Esophagus muscularis mucosa (tissue), 4 donors: ENCODE measurements around the gene MKRN3.

Experiments used
- EP300 ChIP-seq: sonication (generic); formaldehyde crosslinking; IDR thresholded peaks from one replicate; pipeline ENCODE4 v1.6.1; 2017; ENCODE audit warnings: antibody characterized with exemption
- POLR2A ChIP-seq: fragments of 450-650 bp; IDR thresholded peaks from one replicate; pipeline ENCODE4 v1.6.1; 2017; ENCODE audit warnings: antibody characterized with exemption, moderate library complexity, mild to moderate bottlenecking, low read depth
- POLR2AphosphoS5 ChIP-seq, 2 donors: sonication (generic); formaldehyde crosslinking; IDR thresholded peaks; one replicate each; pipeline ENCODE4 v1.6.1; 2017; ENCODE audit warnings: antibody characterized with exemption in 2 of 2
- TF ChIP-seq, protein P1 (sequence below), 3 experiments: fragments of 200-600 bp in 2 of 3; fragments of 450-650 bp in 1 of 3; sonication (generic) in 2 of 3; IDR thresholded peaks; one replicate each; pipeline ENCODE4 v1.5.1; 2017 to 2019; ENCODE audit warnings: antibody characterized with exemption in 3 of 3, mild to moderate bottlenecking in 2 of 3, moderate library complexity in 1 of 3

DNA sequence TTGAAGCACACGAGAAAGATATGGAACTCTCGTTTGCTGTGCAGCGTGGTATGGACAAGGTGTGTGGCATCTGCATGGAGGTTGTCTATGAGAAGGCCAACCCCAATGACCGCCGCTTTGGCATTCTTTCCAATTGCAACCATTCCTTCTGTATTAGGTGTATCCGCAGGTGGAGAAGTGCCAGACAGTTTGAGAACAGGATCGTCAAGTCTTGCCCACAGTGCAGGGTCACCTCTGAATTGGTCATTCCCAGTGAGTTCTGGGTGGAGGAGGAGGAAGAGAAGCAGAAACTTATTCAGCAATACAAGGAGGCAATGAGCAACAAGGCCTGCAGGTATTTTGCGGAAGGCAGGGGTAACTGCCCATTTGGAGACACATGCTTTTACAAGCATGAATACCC, 1.2 kb downstream of the MKRN3 start:
- TF ChIP-seq, protein P1, sequence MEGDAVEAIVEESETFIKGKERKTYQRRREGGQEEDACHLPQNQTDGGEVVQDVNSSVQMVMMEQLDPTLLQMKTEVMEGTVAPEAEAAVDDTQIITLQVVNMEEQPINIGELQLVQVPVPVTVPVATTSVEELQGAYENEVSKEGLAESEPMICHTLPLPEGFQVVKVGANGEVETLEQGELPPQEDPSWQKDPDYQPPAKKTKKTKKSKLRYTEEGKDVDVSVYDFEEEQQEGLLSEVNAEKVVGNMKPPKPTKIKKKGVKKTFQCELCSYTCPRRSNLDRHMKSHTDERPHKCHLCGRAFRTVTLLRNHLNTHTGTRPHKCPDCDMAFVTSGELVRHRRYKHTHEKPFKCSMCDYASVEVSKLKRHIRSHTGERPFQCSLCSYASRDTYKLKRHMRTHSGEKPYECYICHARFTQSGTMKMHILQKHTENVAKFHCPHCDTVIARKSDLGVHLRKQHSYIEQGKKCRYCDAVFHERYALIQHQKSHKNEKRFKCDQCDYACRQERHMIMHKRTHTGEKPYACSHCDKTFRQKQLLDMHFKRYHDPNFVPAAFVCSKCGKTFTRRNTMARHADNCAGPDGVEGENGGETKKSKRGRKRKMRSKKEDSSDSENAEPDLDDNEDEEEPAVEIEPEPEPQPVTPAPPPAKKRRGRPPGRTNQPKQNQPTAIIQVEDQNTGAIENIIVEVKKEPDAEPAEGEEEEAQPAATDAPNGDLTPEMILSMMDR (IDR thresholded peaks at IDR 0.05) = no peak
- TF ChIP-seq POLR2A (no peak), EP300 (no peak), POLR2AphosphoS5 (IDR thresholded peaks at IDR 0.05) (no peak)
